ENCODE results near the gene ATN1.

The ATN1 gene

GRCh38 chr12:6917491-6918231, 10.1 kb upstream of the ATN1 start:
- TF ChIP-seq CTCF (IDR thresholded peaks at IDR 0.05; ENCODE audit: extremely low read depth, missing control alignments), result no peak
- no peak for DNase-seq (ENCODE audit: low spot score)

DNA sequence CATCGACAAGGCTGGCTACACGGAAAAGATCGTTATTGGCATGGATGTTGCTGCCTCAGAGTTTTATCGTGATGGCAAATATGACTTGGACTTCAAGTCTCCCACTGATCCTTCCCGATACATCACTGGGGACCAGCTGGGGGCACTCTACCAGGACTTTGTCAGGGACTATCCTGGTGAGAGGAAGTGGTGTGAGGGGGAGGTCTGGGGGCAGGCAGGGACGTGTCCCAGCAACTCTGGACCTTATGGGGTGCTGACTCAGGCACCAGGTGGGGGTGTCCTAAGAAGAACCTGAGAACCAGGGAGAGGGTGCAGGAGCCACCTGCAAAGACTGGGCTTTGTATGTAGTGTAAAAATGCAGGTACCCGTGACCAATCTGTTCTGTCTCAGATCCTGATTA, 8.2 kb upstream of the ATN1 start:
- TF ChIP-seq CTCF (IDR thresholded peaks at IDR 0.05; ENCODE audit: extremely low read depth, missing control alignments), result no peak
- peak; percentile 32 for DNase-seq (ENCODE audit: low spot score)

DNA sequence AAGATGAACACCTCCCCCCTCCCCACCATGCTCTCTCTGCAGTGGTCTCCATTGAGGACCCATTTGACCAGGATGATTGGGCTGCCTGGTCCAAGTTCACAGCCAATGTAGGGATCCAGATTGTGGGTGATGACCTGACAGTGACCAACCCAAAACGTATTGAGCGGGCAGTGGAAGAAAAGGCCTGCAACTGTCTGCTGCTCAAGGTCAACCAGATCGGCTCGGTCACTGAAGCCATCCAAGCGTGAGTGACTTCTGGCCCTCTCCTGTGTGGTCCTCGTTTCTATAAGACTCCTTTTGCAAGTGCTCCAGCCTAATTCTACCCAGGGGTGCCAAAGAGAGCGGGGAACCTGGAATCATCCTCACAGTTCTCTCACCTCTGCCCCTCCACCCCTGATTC, 6.2 kb upstream of the ATN1 start:
- DNase-seq (ENCODE audit: low spot score), result no peak
- TF ChIP-seq CTCF (IDR thresholded peaks at IDR 0.05; ENCODE audit: extremely low read depth, missing control alignments), result no peak

GRCh38 chr12:6921996-6922946, 5.5 kb upstream of the ATN1 start:
- no peak for DNase-seq (ENCODE audit: low spot score)
- no peak for TF ChIP-seq CTCF (IDR thresholded peaks at IDR 0.05; ENCODE audit: extremely low read depth, missing control alignments)

- TF ChIP-seq CTCF (IDR thresholded peaks at IDR 0.05; ENCODE audit: extremely low read depth, missing control alignments), result no peak
Measured at GRCh38 chr12:6923003-6923732, 4.6 kb upstream of the ATN1 start.

DNA sequence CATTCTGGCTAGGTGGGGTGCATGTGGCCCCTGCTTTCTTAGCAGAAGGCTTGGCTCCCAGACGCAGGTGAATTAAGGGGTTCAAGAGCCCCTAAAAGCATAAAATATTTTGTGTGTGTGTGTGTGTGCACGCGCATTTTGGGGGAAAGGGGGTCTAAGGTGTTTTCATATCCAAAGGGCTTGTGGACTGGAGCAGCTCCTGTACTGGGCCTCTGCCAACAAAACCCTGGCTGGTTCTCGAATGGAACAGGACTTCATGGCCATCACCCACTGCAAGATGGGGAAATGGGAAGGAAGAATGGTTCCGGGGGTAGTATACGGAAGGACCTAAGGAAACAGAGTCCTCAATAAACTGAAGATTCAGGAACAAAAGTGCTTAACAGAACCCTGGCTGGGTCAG, 3.9 kb upstream of the ATN1 start:
- no peak for DNase-seq (ENCODE audit: low spot score)
- no peak for TF ChIP-seq CTCF (IDR thresholded peaks at IDR 0.05; ENCODE audit: extremely low read depth, missing control alignments)

More at GRCh38 chr12:6923003-6923732, 4.6 kb upstream of the ATN1 start:
- no peak for DNase-seq (ENCODE audit: low spot score)

GRCh38 chr12:6925239-6925539, 2.6 kb upstream of the ATN1 start:
- TF ChIP-seq CTCF (IDR thresholded peaks at IDR 0.05; ENCODE audit: extremely low read depth, missing control alignments), result no peak
- DNase-seq (ENCODE audit: low spot score), result no peak
